Measurements from ENCODE around the gene GYPB.
A peak's percentile ranks its signal among the peaks of the same experiment; 100 is the strongest.
"Not testable (repeated sequence)": the region's sequence is repeated elsewhere in the genome, so short reads cannot be mapped to it uniquely, and the experiment has no call there.

Gene GYPB

GRCh38 chr4:144019277-144019676 is at the start of gene GYPB:
Gene GYPB (minus strand): TSS chr4:144019380. CDS start chr4:144019287, 93 bp downstream.
- DNase-seq (ENCODE audit: low read depth) = not testable (repeated sequence)

GRCh38 chr4:144061556-144061955 is 42.4 kb upstream of the GYPB start:
- not testable (repeated sequence) for DNase-seq (ENCODE audit: low read depth)

- not testable (repeated sequence) for DNase-seq (ENCODE audit: low read depth)
These were observed 41.2 kb upstream of the GYPB start for GRCh38 chr4:144060234-144060859.

GRCh38 chr4:144056800-144057199 is 37.6 kb upstream of the GYPB start:
- no peak for DNase-seq (ENCODE audit: low read depth)

GRCh38 chr4:144055336-144055735 is 36.2 kb upstream of the GYPB start:
- DNase-seq (ENCODE audit: low read depth) = peak; percentile 18

- DNase-seq (ENCODE audit: low read depth) = not testable (repeated sequence)
These were observed 32.3 kb upstream of the GYPB start for GRCh38 chr4:144051494-144051893.

- not testable (repeated sequence) for DNase-seq (ENCODE audit: low read depth)
These were observed 31.5 kb upstream of the GYPB start for GRCh38 chr4:144050631-144051030.

GRCh38 chr4:144049495-144050424 is 30.6 kb upstream of the GYPB start:
- not testable (repeated sequence) for DNase-seq (ENCODE audit: low read depth)

- DNase-seq (ENCODE audit: low read depth) = peak; percentile 67
These were observed 25.8 kb upstream of the GYPB start for GRCh38 chr4:144044936-144045335.

GRCh38 chr4:144032580-144032979 is 13.4 kb upstream of the GYPB start:
- DNase-seq (ENCODE audit: low read depth) = not testable (repeated sequence)

GRCh38 chr4:144031875-144032274 is 12.7 kb upstream of the GYPB start:
- DNase-seq (ENCODE audit: low read depth) = not testable (repeated sequence)

- not testable (repeated sequence) for DNase-seq (ENCODE audit: low read depth)
These were observed 12.2 kb upstream of the GYPB start for GRCh38 chr4:144031369-144031768.

- DNase-seq (ENCODE audit: low read depth) = not testable (repeated sequence)
These were observed 11.5 kb upstream of the GYPB start for GRCh38 chr4:144030708-144031107.

- not testable (repeated sequence) for DNase-seq (ENCODE audit: low read depth)
These were observed 7.5 kb upstream of the GYPB start for GRCh38 chr4:144026682-144027081.

GRCh38 chr4:144024399-144025053 is 5.3 kb upstream of the GYPB start:
- not testable (repeated sequence) for DNase-seq (ENCODE audit: low read depth)

- DNase-seq (ENCODE audit: low read depth) = not testable (repeated sequence)
These were observed 3.7 kb upstream of the GYPB start for GRCh38 chr4:144022772-144023400.

- peak; percentile 24 for DNase-seq (ENCODE audit: low read depth)
These were observed 2.3 kb upstream of the GYPB start for GRCh38 chr4:144021336-144021990.

GRCh38 chr4:144018223-144019000 is 768 bp downstream of the GYPB start:
- DNase-seq (ENCODE audit: low read depth) = not testable (repeated sequence)

- not testable (repeated sequence) for DNase-seq (ENCODE audit: low read depth)
These were observed 1.9 kb downstream of the GYPB start for GRCh38 chr4:144017271-144017670.

GRCh38 chr4:144016057-144016605 is 3.0 kb downstream of the GYPB start:
- DNase-seq (ENCODE audit: low read depth) = not testable (repeated sequence)

Data from iris pigment epithelial cell (primary cell).